GM13977 (cell line): ENCODE results near the gene ST6GALNAC6.

Experiments
- DNase-seq: peaks from one replicate; pipeline ENCODE4 v3.0.0; 2012; ENCODE audit warnings: low spot score
- CTCF ChIP-seq: IDR thresholded peaks from 2 replicates; pipeline ENCODE4 v1.5.1; 2012; ENCODE audit warnings: mild to moderate bottlenecking, control low read depth; ENCODE audit not compliant: insufficient read depth; ENCODE audit errors: extremely low read depth, missing control alignments
- in situ Hi-C: fragments of 300-500 bp; cut with MboI; formaldehyde crosslinking; loops from one replicate; pipeline ENCODE4 v1.12.0; 2022; ENCODE audit warnings: low sequenced_read_pairs, low pct_unique_long_range_greater_than_20kb, mixed read lengths, inconsistent platforms; ENCODE audit not compliant: unreplicated experiment

Gene ST6GALNAC6

GRCh38 chr9:127904561-127905003 is 5.2 kb upstream of the ST6GALNAC6 start:
- no peak for TF ChIP-seq CTCF
- in situ Hi-C loops = loop anchor here (25.0 kb wide), 1 partner anchor 317 kb away; no protein-coding TSS in a partner anchor
- no peak for DNase-seq

GRCh38 chr9:127903557-127904475 is 4.4 kb upstream of the ST6GALNAC6 start:
- TF ChIP-seq CTCF = no peak
- DNase-seq = no peak
- in situ Hi-C loops = loop anchor here (25.0 kb wide), 1 partner anchor 317 kb away; no protein-coding TSS in a partner anchor

- no peak for TF ChIP-seq CTCF
- in situ Hi-C loops = no loop called here
- peak; percentile 57 for DNase-seq
Observed at GRCh38 chr9:127898433-127899127, 823 bp downstream of the ST6GALNAC6 start.

GRCh38 chr9:127897193-127897692 is 2.2 kb downstream of the ST6GALNAC6 start:
- in situ Hi-C loops = no loop called here
- peak; percentile 79 for DNase-seq
- no peak for TF ChIP-seq CTCF

GRCh38 chr9:127896395-127897192 is 2.8 kb downstream of the ST6GALNAC6 start:
- in situ Hi-C loops = no loop called here
- TF ChIP-seq CTCF = no peak
- no peak for DNase-seq

- no peak for TF ChIP-seq CTCF
- no peak for DNase-seq
- in situ Hi-C loops = no loop called here
Observed at GRCh38 chr9:127895811-127896210, 3.6 kb downstream of the ST6GALNAC6 start.
